Common myeloid progenitor, CD34-positive (primary cell): ENCODE data around the gene CPT1B.

Source experiments
- CTCF ChIA-PET: fragments of 350-600 bp; sonication (Branson Sonifier 250); formaldehyde crosslinking; loops from one replicate; lab custom pipeline; 2021; ENCODE audit warnings: antibody characterized with exemption; lab: Charles Lee
- POLR2A ChIA-PET: fragments of 350-600 bp; sonication (Branson Sonifier 250); formaldehyde crosslinking; loops from one replicate; lab custom pipeline; 2021; ENCODE audit warnings: antibody characterized with exemption; lab: Charles Lee
- DNase-seq, 3 donors: peaks; one replicate each; pipeline versions ENCODE4 v3.0.0 to v3.0.0-alpha.2; 2013
- H3K27ac ChIP-seq, 2 experiments: 1 replicate in 1 of 2; 2 replicates in 1 of 2; pipeline ENCODE4 v1.7.0; 2013; ENCODE audit warnings: inconsistent platforms in 2 of 2, low read length in 2 of 2, mild to moderate bottlenecking in 2 of 2, low read depth in 1 of 2, moderate library complexity in 1 of 2; ENCODE audit not compliant: severe bottlenecking in 2 of 2, insufficient read depth in 1 of 2, poor library complexity in 1 of 2
- H3K27me3 ChIP-seq, 5 experiments: replicated peaks in 2 of 5; 1 replicate in 3 of 5; 2 replicates in 2 of 5; pipeline versions ENCODE4 v1.6.1 to v1.7.0; 2013; ENCODE audit warnings: low read length in 4 of 5, mild to moderate bottlenecking in 2 of 5, moderate library complexity in 2 of 5, inconsistent platforms in 1 of 5; ENCODE audit not compliant: insufficient read depth in 5 of 5, control insufficient read depth in 4 of 5
- H3K36me3 ChIP-seq, 4 experiments: 1 replicate in 2 of 4; 2 replicates in 2 of 4; pipeline versions ENCODE4 v1.6.1 to v1.7.0; 2013; ENCODE audit warnings: low read length in 3 of 4, control low read depth in 1 of 4, mild to moderate bottlenecking in 1 of 4; ENCODE audit not compliant: control insufficient read depth in 4 of 4, insufficient read depth in 4 of 4
- H3K4me1 ChIP-seq, 4 experiments: 1 replicate in 3 of 4; 2 replicates in 1 of 4; pipeline versions ENCODE4 v1.6.1 to v1.7.1; 2013; ENCODE audit warnings: low read length in 3 of 4, mild to moderate bottlenecking in 3 of 4, control low read depth in 1 of 4, inconsistent platforms in 1 of 4, moderate library complexity in 1 of 4; ENCODE audit not compliant: control insufficient read depth in 4 of 4, insufficient read depth in 4 of 4; ENCODE audit errors: control extremely low read depth in 1 of 4
- H3K4me3 ChIP-seq, 7 experiments: 1 replicate in 4 of 7; 2 replicates in 3 of 7; pipeline versions ENCODE4 v1.5.1 to v1.7.0; 2013; ENCODE audit warnings: mild to moderate bottlenecking in 7 of 7, low read length in 6 of 7, moderate library complexity in 6 of 7, inconsistent platforms in 2 of 7, low read depth in 2 of 7, control low read depth in 1 of 7; ENCODE audit not compliant: insufficient read depth in 4 of 7, control insufficient read depth in 1 of 7; ENCODE audit errors: extremely low read depth in 1 of 7
- H3K9me3 ChIP-seq, 5 experiments: 1 replicate in 4 of 5; 2 replicates in 1 of 5; pipeline versions ENCODE4 v1.6.1 to v1.7.1; 2013; ENCODE audit warnings: low read length in 4 of 5, mild to moderate bottlenecking in 2 of 5, inconsistent platforms in 1 of 5, low read depth in 1 of 5, moderate library complexity in 1 of 5; ENCODE audit not compliant: control insufficient read depth in 4 of 5, insufficient read depth in 2 of 5; ENCODE audit errors: control extremely low read depth in 1 of 5
- WGBS: methylation state at CpG from one replicate; pipeline ENCODE4 v1.1.5; 2013; ENCODE audit not compliant: insufficient coverage; 5-methylcytosine and 5-hydroxymethylcytosine counted together

CPT1B gene

GRCh38 chr22:50563413-50564160 is 14.6 kb downstream of the CPT1B start:
- CTCF ChIA-PET, result interaction anchor here (0.7 to 4.9 kb wide), 18 partner anchors 9 to 93 kb away, joined by 3 to 42 read pairs (median 4); partner anchors contain the start of genes CPT1B, KLHDC7B and SCO2
- peaks cover 0 to 7% (median 0%) of the 10 kb centered on the region in 5 experiments for H3K27me3 ChIP-seq
- peak overlapping the region in 1 of 2 experiments; percentile 34 for H3K27ac ChIP-seq

GRCh38 chr22:50562523-50563412 is 15.5 kb downstream of the CPT1B start, which contains the start of gene SYCE3:
SYCE3 (minus strand) TSS chr22:50562919; CDS start chr22:50556405, 6,514 bp downstream.
- peak within 1 kb of the TSS in 1 of 2 experiments; percentile 34 for H3K27ac ChIP-seq
- no peaks in the 10 kb centered on the region for H3K9me3 ChIP-seq
- H3K4me3 ChIP-seq, result peak within 1 kb of the TSS; percentile 52 to 91 (median 81)
- CTCF ChIA-PET, result interaction anchor here (0.7 to 4.9 kb wide), 18 partner anchors 10 to 114 kb away, joined by 3 to 42 read pairs (median 4); partner anchors contain the start of genes CHKB, CPT1B, KLHDC7B and SCO2
- H3K27me3 ChIP-seq, result peaks cover 0 to 7% (median 0%) of the 10 kb centered on the region in 5 experiments
- POLR2A ChIA-PET, result interaction anchor here (0.7 to 1.3 kb wide), 4 partner anchors 12 to 37 kb away, joined by 3 to 8 read pairs (median 5); partner anchors contain the start of genes CHKB and SCO2
- WGBS, result 0% methylated on average over 40 of the region's 61 CpGs
- DNase-seq, result peak; percentile 93 to 94 (median 93)
- peaks cover 0 to 12% (median 9%) of the 10 kb centered on the region in 4 experiments for H3K4me1 ChIP-seq
- H3K36me3 ChIP-seq, result peaks cover 0 to 3% (median under 1%) of the 10 kb centered on the region in 4 experiments

More at GRCh38 chr22:50563413-50564160, 14.6 kb downstream of the CPT1B start:
- H3K36me3 ChIP-seq, result peaks cover 0 to 7% (median 3%) of the 10 kb centered on the region in 4 experiments
- POLR2A ChIA-PET, result interaction anchor here (0.7 to 1.3 kb wide), 3 partner anchors 15 to 23 kb away, joined by 3 to 8 read pairs (median 6); partner anchors contain the start of genes CHKB and CPT1B
- no peaks in the 10 kb centered on the region for H3K9me3 ChIP-seq
- no peak for DNase-seq
- peak overlapping the region; percentile 52 to 91 (median 81) for H3K4me3 ChIP-seq
- H3K4me1 ChIP-seq, result peaks cover 0 to 12% (median 9%) of the 10 kb centered on the region in 4 experiments
- WGBS, result 20% methylated on average over 13 of the region's 17 CpGs

GRCh38 chr22:50561401-50562358 is 16.5 kb downstream of the CPT1B start:
- H3K36me3 ChIP-seq, result no peaks in the 10 kb centered on the region
- H3K4me1 ChIP-seq, result peaks cover 0 to 12% (median 9%) of the 10 kb centered on the region in 4 experiments
- ChIA-PET CTCF (interaction anchor here (1.6 kb wide), 2 partner anchors 10 to 36 kb away, joined by 3 to 4 read pairs; partner anchors contain the start of gene SCO2), POLR2A (no interaction called here)
- H3K9me3 ChIP-seq, result no peaks in the 10 kb centered on the region
- peaks cover 0 to 7% (median 0%) of the 10 kb centered on the region in 5 experiments for H3K27me3 ChIP-seq
- peak in 1 of 3 donors; percentile 32 for DNase-seq
- 91% methylated on average over 13 of the region's 34 CpGs for WGBS
- H3K27ac ChIP-seq, result no peak overlapping the region
- H3K4me3 ChIP-seq, result no peak overlapping the region

GRCh38 chr22:50560034-50560433 is 18.2 kb downstream of the CPT1B start:
- ChIA-PET CTCF (interaction anchor here (1.0 to 3.2 kb wide), 5 partner anchors 9 to 34 kb away, joined by 3 to 7 read pairs (median 3); partner anchors contain the start of genes SCO2 and TYMP), POLR2A (no interaction called here)
- Histone ChIP-seq H3K27me3 (peaks cover 0 to 9% (median 0%) of the 10 kb centered on the region in 5 experiments), H3K4me1 (peaks cover 0 to 12% (median 9%) of the 10 kb centered on the region in 4 experiments), H3K4me3 (no peak overlapping the region), H3K27ac (no peak overlapping the region), H3K36me3 (no peaks in the 10 kb centered on the region), H3K9me3 (no peaks in the 10 kb centered on the region)
- 100% methylated on average over 3 of the region's 3 CpGs for WGBS
- no peak for DNase-seq

- H3K9me3 ChIP-seq, result no peaks in the 10 kb centered on the region
- no peak for DNase-seq
- ChIA-PET POLR2A (no interaction called here), CTCF (interaction anchor here (1.0 to 3.1 kb wide), 5 partner anchors 9 to 18 kb away, joined by 3 to 13 read pairs (median 9); partner anchors contain the start of gene KLHDC7B)
- 100% methylated on average over 1 of the region's 5 CpGs for whole genome bisulfite sequencing
- H3K4me1 ChIP-seq, result no peaks in the 10 kb centered on the region
- no peak overlapping the region for H3K4me3 ChIP-seq
- H3K36me3 ChIP-seq, result no peaks in the 10 kb centered on the region
- H3K27me3 ChIP-seq, result peaks cover 0 to 4% (median 0%) of the 10 kb centered on the region in 5 experiments
- no peak overlapping the region for H3K27ac ChIP-seq
These were observed 21.5 kb downstream of the CPT1B start for GRCh38 chr22:50556703-50557102.
